Loucy (cell line): Measurements from ENCODE around the gene LY6G6C.

ENCODE experiments used
- H2AFZ ChIP-seq: fragments of 200-600 bp; sonication (generic); 2 replicates; pipeline ENCODE4 v1.6.0; 2016; ENCODE audit warnings: antibody characterized with exemption, mild to moderate bottlenecking, low read length, moderate library complexity
- H3F3A ChIP-seq: fragments of 200-600 bp; 2 replicates; pipeline ENCODE4 v1.6.0; 2016; ENCODE audit warnings: antibody characterized with exemption, low read depth, mild to moderate bottlenecking
- H3K27me3 ChIP-seq: fragments of 200-600 bp; sonication (generic); 2 replicates; pipeline ENCODE4 v1.6.1; 2014; ENCODE audit warnings: low read length, mild to moderate bottlenecking; ENCODE audit not compliant: insufficient read depth, poor library complexity, severe bottlenecking
- H3K36me3 ChIP-seq: fragments of 200-600 bp; sonication (generic); 2 replicates; pipeline ENCODE4 v1.6.1; 2016; ENCODE audit warnings: low read length; ENCODE audit not compliant: insufficient read depth
- H3K4me1 ChIP-seq: fragments of 200-600 bp; sonication (generic); 2 replicates; pipeline ENCODE4 v1.5.1; 2014; ENCODE audit warnings: low read length, mild to moderate bottlenecking; ENCODE audit not compliant: insufficient read depth, poor library complexity, severe bottlenecking
- H3K4me2 ChIP-seq: fragments of 200-600 bp; sonication (generic); 2 replicates; pipeline ENCODE4 v1.6.0; 2014; ENCODE audit warnings: antibody characterized with exemption, low read length, low read depth, mild to moderate bottlenecking; ENCODE audit not compliant: poor library complexity, severe bottlenecking
- H3K4me3 ChIP-seq: fragments of 200-600 bp; sonication (generic); 2 replicates; pipeline ENCODE4 v1.5.1; 2014; ENCODE audit warnings: low read length, mild to moderate bottlenecking, mixed read lengths; ENCODE audit not compliant: poor library complexity, severe bottlenecking
- H3K79me2 ChIP-seq: fragments of 200-600 bp; sonication (generic); 2 replicates; pipeline ENCODE4 v1.6.1; 2014; ENCODE audit warnings: low read length; ENCODE audit not compliant: insufficient read depth
- H3K9ac ChIP-seq: fragments of 200-600 bp; sonication (generic); 2 replicates; pipeline ENCODE4 v1.6.0; 2014; ENCODE audit warnings: mild to moderate bottlenecking, low read depth, low read length, moderate library complexity; ENCODE audit not compliant: poor library complexity, severe bottlenecking
- H3K9me2 ChIP-seq: fragments of 200-600 bp; sonication (generic); replicated peaks from 2 replicates; pipeline ENCODE4 v1.6.1; 2016; ENCODE audit warnings: low read depth, low read length, mixed read lengths
- H3K9me3 ChIP-seq: fragments of 200-600 bp; sonication (generic); 2 replicates; pipeline ENCODE4 v1.6.1; 2014; ENCODE audit warnings: mild to moderate bottlenecking, antibody characterized with exemption, low read length, low read depth; ENCODE audit not compliant: insufficient read depth
- H4K20me1 ChIP-seq: fragments of 200-600 bp; sonication (generic); 2 replicates; pipeline ENCODE4 v1.6.0; 2014; ENCODE audit warnings: antibody characterized with exemption, low read length, mild to moderate bottlenecking; ENCODE audit not compliant: insufficient read depth, poor library complexity, severe bottlenecking
- CTCF ChIP-seq: fragments of 200-600 bp; sonication (generic); conservative IDR thresholded peaks from 2 replicates; pipeline ENCODE4 v1.5.1; 2014; ENCODE audit warnings: mild to moderate bottlenecking, antibody characterized with exemption, low read length
- EZH2phosphoT487 ChIP-seq: fragments of 200-600 bp; IDR thresholded peaks from 2 replicates; pipeline ENCODE4 v1.6.1; 2018; ENCODE audit warnings: antibody characterized with exemption, mild to moderate bottlenecking, moderate library complexity, borderline replicate concordance

The LY6G6C gene

GRCh38 chr6:31708224-31708623 lies 13.3 kb downstream of the LY6G6C start:
- Histone ChIP-seq H3F3A (no peaks in the 10 kb centered on the region), H3K4me3 (no peak overlapping the region), H3K9me3 (no peaks in the 10 kb centered on the region), H3K4me2 (no peak overlapping the region), H3K9me2 (no peaks in the 10 kb centered on the region), H4K20me1 (no peaks in the 10 kb centered on the region), H3K4me1 (peaks cover 20% of the 10 kb centered on the region), H3K79me2 (no peaks in the 10 kb centered on the region), H3K27me3 (no peaks in the 10 kb centered on the region), H3K36me3 (no peaks in the 10 kb centered on the region), H3K9ac (no peak overlapping the region), H2AFZ (no peak overlapping the region)
- TF ChIP-seq EZH2phosphoT487: no peak
- no peak for TF ChIP-seq CTCF

- H4K20me1 ChIP-seq: no peaks in the 10 kb centered on the region
- no peaks in the 10 kb centered on the region for H3F3A ChIP-seq
- TF ChIP-seq EZH2phosphoT487: no peak
- no peak for TF ChIP-seq CTCF
- no peaks in the 10 kb centered on the region for H3K27me3 ChIP-seq
- no peak overlapping the region for H3K4me3 ChIP-seq
- peaks cover 19% of the 10 kb centered on the region for H3K4me1 ChIP-seq
- no peaks in the 10 kb centered on the region for H3K9me3 ChIP-seq
- H3K79me2 ChIP-seq: peaks cover under 1% of the 10 kb centered on the region; the same call in 1 of the 2 replicates
- no peak overlapping the region for H3K9ac ChIP-seq
- no peaks in the 10 kb centered on the region for H3K9me2 ChIP-seq
- H3K4me2 ChIP-seq: no peak overlapping the region
- H3K36me3 ChIP-seq: no peaks in the 10 kb centered on the region
- no peak overlapping the region for H2AFZ ChIP-seq
Observed at GRCh38 chr6:31707701-31708100, 13.8 kb downstream of the LY6G6C start.

GRCh38 chr6:31706599-31706998 lies 14.9 kb downstream of the LY6G6C start, which contains the start of gene LY6G6F:
TSS of gene LY6G6F (plus strand) at chr6:31706866. CDS start at chr6:31706907, 41 bp downstream.
- no peak within 1 kb of the TSS for H2AFZ ChIP-seq
- TF ChIP-seq CTCF (no peak), EZH2phosphoT487 (no peak)
- peaks cover 6% of the 10 kb centered on the region for H4K20me1 ChIP-seq
- peaks cover 20% of the 10 kb centered on the region for H3K4me1 ChIP-seq
- no peak within 1 kb of the TSS for H3K9ac ChIP-seq
- no peaks in the 10 kb centered on the region for H3K27me3 ChIP-seq
- H3F3A ChIP-seq: no peaks in the 10 kb centered on the region
- H3K79me2 ChIP-seq: peaks cover 12% of the 10 kb centered on the region
- no peaks in the 10 kb centered on the region for H3K9me2 ChIP-seq
- H3K9me3 ChIP-seq: no peaks in the 10 kb centered on the region
- no peaks in the 10 kb centered on the region for H3K36me3 ChIP-seq
- no peak within 1 kb of the TSS for H3K4me2 ChIP-seq
- no peak within 1 kb of the TSS for H3K4me3 ChIP-seq
